Fibroblast of mammary gland (primary cell): ENCODE measurements around the gene TTC19.

ENCODE experiments used
- DNase-seq: peaks from one replicate; pipeline ENCODE4 v3.0.0-alpha.2; 2010; ENCODE audit warnings: low read depth
- H3K4me3 ChIP-seq: 2 replicates; pipeline ENCODE4 v1.5.1; 2011; ENCODE audit warnings: low read depth, mild to moderate bottlenecking, low read length, moderate library complexity; ENCODE audit not compliant: control insufficient read depth
- CTCF ChIP-seq: conservative IDR thresholded peaks from 2 replicates; pipeline ENCODE4 v1.5.1; 2011; ENCODE audit warnings: low read depth, low read length, inconsistent platforms; ENCODE audit not compliant: control insufficient read depth, insufficient read depth

TTC19 gene

GRCh38 chr17:16066125-16066524 is 66.5 kb downstream of the TTC19 start:
- TF ChIP-seq CTCF: no peak
- no peak for DNase-seq
- H3K4me3 ChIP-seq: no peak overlapping the region

- DNase-seq: peak; percentile 25
- no peak overlapping the region for H3K4me3 ChIP-seq
- TF ChIP-seq CTCF: no peak
These were observed 68.7 kb downstream of the TTC19 start for GRCh38 chr17:16068323-16068722.

- H3K4me3 ChIP-seq: no peak overlapping the region
- DNase-seq: no peak
- no peak for TF ChIP-seq CTCF
These were observed 72.4 kb downstream of the TTC19 start for GRCh38 chr17:16072031-16072430.

GRCh38 chr17:16073845-16074244 is 74.2 kb downstream of the TTC19 start:
- no peak overlapping the region for H3K4me3 ChIP-seq
- no peak for DNase-seq
- TF ChIP-seq CTCF: no peak

GRCh38 chr17:16074423-16074822 is 74.8 kb downstream of the TTC19 start:
- no peak for TF ChIP-seq CTCF
- DNase-seq: no peak
- no peak overlapping the region for H3K4me3 ChIP-seq

- no peak for DNase-seq
- H3K4me3 ChIP-seq: no peak overlapping the region
- no peak for TF ChIP-seq CTCF
These were observed 76.3 kb downstream of the TTC19 start for GRCh38 chr17:16075949-16076348.
